Thyroid gland (tissue), 4 donors: Measurements from ENCODE around the gene LNPEP.

Experiments
- POLR2A ChIP-seq, 2 donors: fragments of 450-650 bp; IDR thresholded peaks; one replicate each; pipeline ENCODE4 v1.6.1; 2017; ENCODE audit warnings: antibody characterized with exemption in 2 of 2, mild to moderate bottlenecking in 2 of 2, moderate library complexity in 1 of 2
- TF ChIP-seq, protein P1 (sequence below), 6 experiments: fragments of 200-600 bp in 3 of 6; fragments of 450-650 bp in 3 of 6; sonication (generic) in 3 of 6; IDR thresholded peaks; one replicate each; pipeline ENCODE4 v1.5.1; 2016 to 2019; ENCODE audit warnings: antibody characterized with exemption in 6 of 6, mild to moderate bottlenecking in 2 of 6, inconsistent platforms in 1 of 6, moderate library complexity in 1 of 6

DNA sequence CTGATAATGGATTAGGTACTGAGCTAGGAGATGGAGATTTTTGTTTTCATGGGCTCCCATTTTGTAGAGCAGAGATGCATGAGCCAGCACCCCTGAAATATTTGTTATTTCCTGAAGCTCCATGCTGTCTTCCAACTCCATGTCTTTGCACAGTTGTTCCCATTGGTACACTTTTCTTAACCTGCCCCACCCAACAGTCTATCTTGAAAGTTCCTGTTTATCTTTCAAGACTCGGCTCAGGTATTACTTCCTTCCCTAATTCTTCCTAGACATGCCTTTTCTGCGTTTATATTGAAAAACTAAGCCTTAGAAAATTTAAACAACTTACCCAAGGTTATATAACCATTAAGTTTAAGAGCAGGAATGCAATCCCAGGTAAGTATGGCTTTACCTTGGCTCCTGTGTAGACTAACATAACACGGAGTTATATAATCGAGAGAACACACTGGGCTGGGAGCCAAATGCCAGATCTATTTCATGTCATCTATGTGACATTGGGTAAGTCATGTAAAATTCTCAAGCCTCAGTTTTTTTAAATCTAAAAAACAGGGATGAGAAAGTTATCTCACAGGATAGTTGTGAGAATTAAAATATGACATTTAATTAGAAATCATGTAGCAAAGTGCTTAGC is 139.1 kb downstream of the LNPEP start:
- TF ChIP-seq POLR2A (IDR thresholded peaks at IDR 0.05): no peak
- TF ChIP-seq, protein P1, sequence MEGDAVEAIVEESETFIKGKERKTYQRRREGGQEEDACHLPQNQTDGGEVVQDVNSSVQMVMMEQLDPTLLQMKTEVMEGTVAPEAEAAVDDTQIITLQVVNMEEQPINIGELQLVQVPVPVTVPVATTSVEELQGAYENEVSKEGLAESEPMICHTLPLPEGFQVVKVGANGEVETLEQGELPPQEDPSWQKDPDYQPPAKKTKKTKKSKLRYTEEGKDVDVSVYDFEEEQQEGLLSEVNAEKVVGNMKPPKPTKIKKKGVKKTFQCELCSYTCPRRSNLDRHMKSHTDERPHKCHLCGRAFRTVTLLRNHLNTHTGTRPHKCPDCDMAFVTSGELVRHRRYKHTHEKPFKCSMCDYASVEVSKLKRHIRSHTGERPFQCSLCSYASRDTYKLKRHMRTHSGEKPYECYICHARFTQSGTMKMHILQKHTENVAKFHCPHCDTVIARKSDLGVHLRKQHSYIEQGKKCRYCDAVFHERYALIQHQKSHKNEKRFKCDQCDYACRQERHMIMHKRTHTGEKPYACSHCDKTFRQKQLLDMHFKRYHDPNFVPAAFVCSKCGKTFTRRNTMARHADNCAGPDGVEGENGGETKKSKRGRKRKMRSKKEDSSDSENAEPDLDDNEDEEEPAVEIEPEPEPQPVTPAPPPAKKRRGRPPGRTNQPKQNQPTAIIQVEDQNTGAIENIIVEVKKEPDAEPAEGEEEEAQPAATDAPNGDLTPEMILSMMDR (IDR thresholded peaks at IDR 0.05): no peak
